HepG2 (cell line): ENCODE measurements around the gene TGM6. TPM values are rescaled to one million over a fixed set of nuclear protein-coding genes. Genes with fewer than 3 reads are reported as not detected.

Experiments
- BHLHE40 ChIP-seq: IDR thresholded peaks from 2 replicates; pipeline ENCODE4 v1.6.1; 2011; ENCODE audit warnings: low read length, improper control_type of control experiment
- NPAS2 ChIP-seq: sonication (generic); formaldehyde crosslinking; IDR thresholded peaks from 2 replicates; pipeline ENCODE4 v1.8.0; 2022; ENCODE audit warnings: mild to moderate bottlenecking, missing genetic modification reagents, borderline replicate concordance
- ZNF367 ChIP-seq: sonication (generic); formaldehyde crosslinking; IDR thresholded peaks from 2 replicates; pipeline ENCODE4 v1.4.0; 2020; ENCODE audit warnings: missing genetic modification reagents, borderline replicate concordance
- ZNF552 ChIP-seq: sonication (generic); formaldehyde crosslinking; IDR thresholded peaks from 2 replicates; pipeline ENCODE4 v1.9.0; 2022; ENCODE audit warnings: missing genetic modification reagents, mild to moderate bottlenecking, borderline replicate concordance
- polyA plus RNA-seq, 8 experiments: library from polyadenylated mRNA; depleted of rRNA in 3 of 8; stranded (reverse) in 7 of 8; unstranded in 1 of 8; fragments of >200 nt; fragmentation: Illumina TruSeq in 4 of 8; extraction: Trizol in 4 of 8; gene quantifications; 2 replicates each; pipeline versions ENCODE4 v1.2.1 to v1.2.3, GENCODE V29; 2011 to 2016; ENCODE audit warnings: low read depth in 4 of 8, missing spikeins in 1 of 8, mixed read lengths in 1 of 8; ENCODE audit not compliant: insufficient read depth in 1 of 8
- total RNA-seq, 5 experiments: library from RNA; depleted of rRNA; stranded (reverse); fragments of >200 nt; fragmentation: Illumina TruSeq; extraction: Trizol; gene quantifications; 2 replicates each; pipeline ENCODE4 v1.2.3, GENCODE V29; 2016; ENCODE audit warnings: low read depth in 1 of 5
- TF ChIP-seq, protein P1 (sequence below): sonication (generic); formaldehyde crosslinking; IDR thresholded peaks from 2 replicates; pipeline ENCODE4 v1.4.0; 2020; ENCODE audit warnings: missing genetic modification reagents, borderline replicate concordance
- TF ChIP-seq, protein P2 (sequence below): sonication (generic); formaldehyde crosslinking; IDR thresholded peaks from 2 replicates; pipeline ENCODE4 v1.4.0; 2020; ENCODE audit warnings: missing genetic modification reagents, mild to moderate bottlenecking, borderline replicate concordance
- TF ChIP-seq, protein P3 (sequence below): sonication (generic); formaldehyde crosslinking; IDR thresholded peaks from 2 replicates; pipeline ENCODE4 v1.5.0; 2020; ENCODE audit warnings: missing genetic modification reagents, mild to moderate bottlenecking, borderline replicate concordance

TGM6 gene
- total and polyA plus RNA-seq, 2 of the 13 experiments (the other 11 are each of a cell fraction or from before 2014, with no cell fraction given) = not detected

DNA sequence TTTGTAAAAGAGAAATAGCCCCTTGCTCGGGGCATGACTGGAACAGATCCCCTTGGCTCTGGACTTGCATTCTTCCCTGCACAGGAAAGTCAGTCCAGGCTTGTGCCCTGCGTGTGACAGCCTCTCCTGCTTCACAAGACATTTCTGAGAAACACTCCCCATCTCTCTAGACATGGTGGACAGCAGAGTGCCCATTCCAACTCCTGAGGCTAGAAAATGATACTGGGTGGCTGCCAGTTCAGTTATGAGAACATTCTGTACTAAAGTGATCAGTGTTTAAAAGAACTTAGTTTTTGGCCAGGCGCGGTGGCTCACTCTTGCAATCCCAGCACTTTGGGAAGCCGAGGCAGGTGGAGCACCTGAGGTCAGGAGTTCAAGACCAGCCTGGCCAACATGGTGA, 43.6 kb upstream of the TGM6 start (continued):
- TF ChIP-seq, protein P1, sequence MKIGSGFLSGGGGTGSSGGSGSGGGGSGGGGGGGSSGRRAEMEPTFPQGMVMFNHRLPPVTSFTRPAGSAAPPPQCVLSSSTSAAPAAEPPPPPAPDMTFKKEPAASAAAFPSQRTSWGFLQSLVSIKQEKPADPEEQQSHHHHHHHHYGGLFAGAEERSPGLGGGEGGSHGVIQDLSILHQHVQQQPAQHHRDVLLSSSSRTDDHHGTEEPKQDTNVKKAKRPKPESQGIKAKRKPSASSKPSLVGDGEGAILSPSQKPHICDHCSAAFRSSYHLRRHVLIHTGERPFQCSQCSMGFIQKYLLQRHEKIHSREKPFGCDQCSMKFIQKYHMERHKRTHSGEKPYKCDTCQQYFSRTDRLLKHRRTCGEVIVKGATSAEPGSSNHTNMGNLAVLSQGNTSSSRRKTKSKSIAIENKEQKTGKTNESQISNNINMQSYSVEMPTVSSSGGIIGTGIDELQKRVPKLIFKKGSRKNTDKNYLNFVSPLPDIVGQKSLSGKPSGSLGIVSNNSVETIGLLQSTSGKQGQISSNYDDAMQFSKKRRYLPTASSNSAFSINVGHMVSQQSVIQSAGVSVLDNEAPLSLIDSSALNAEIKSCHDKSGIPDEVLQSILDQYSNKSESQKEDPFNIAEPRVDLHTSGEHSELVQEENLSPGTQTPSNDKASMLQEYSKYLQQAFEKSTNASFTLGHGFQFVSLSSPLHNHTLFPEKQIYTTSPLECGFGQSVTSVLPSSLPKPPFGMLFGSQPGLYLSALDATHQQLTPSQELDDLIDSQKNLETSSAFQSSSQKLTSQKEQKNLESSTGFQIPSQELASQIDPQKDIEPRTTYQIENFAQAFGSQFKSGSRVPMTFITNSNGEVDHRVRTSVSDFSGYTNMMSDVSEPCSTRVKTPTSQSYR (CRISPR knock-in tag) = no peak
- no peak for TF ChIP-seq BHLHE40
- TF ChIP-seq ZNF367 (CRISPR knock-in tag) = no peak
- TF ChIP-seq ZNF552 = no peak
- TF ChIP-seq, protein P2, sequence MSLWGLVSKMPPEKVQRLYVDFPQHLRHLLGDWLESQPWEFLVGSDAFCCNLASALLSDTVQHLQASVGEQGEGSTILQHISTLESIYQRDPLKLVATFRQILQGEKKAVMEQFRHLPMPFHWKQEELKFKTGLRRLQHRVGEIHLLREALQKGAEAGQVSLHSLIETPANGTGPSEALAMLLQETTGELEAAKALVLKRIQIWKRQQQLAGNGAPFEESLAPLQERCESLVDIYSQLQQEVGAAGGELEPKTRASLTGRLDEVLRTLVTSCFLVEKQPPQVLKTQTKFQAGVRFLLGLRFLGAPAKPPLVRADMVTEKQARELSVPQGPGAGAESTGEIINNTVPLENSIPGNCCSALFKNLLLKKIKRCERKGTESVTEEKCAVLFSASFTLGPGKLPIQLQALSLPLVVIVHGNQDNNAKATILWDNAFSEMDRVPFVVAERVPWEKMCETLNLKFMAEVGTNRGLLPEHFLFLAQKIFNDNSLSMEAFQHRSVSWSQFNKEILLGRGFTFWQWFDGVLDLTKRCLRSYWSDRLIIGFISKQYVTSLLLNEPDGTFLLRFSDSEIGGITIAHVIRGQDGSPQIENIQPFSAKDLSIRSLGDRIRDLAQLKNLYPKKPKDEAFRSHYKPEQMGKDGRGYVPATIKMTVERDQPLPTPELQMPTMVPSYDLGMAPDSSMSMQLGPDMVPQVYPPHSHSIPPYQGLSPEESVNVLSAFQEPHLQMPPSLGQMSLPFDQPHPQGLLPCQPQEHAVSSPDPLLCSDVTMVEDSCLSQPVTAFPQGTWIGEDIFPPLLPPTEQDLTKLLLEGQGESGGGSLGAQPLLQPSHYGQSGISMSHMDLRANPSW (CRISPR knock-in tag) = no peak
- TF ChIP-seq NPAS2 (CRISPR knock-in tag) = no peak
- TF ChIP-seq, protein P3, sequence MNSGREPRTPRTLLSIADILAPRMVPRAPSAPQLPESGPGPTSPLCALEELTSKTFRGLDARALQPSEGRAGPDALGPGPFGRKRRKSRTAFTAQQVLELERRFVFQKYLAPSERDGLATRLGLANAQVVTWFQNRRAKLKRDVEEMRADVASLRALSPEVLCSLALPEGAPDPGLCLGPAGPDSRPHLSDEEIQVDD (CRISPR knock-in tag) = no peak
- TF ChIP-seq, all 625 proteins: peak for 0
